ENCODE data around the gene VAPA. TPM values are rescaled to one million over a fixed set of nuclear protein-coding genes. Genes with fewer than 3 reads are reported as not detected.

VAPA gene
- total and polyA plus RNA-seq, 9 of the 15 experiments (the other 6 are each of a cell fraction or from before 2014, with no cell fraction given) = 219 to 902 (median 526) TPM

- TF ChIP-seq SRF (CRISPR knock-in tag; IDR thresholded peaks at IDR 0.05) (no peak), ZFP91 (CRISPR knock-in tag; IDR thresholded peaks at IDR 0.05) (no peak), NEUROD1 (IDR thresholded peaks at IDR 0.05; ENCODE audit: borderline replicate concordance, low read depth, low read length, partially characterized antibody) (no peak), ZNF609 (CRISPR knock-in tag; IDR thresholded peaks at IDR 0.05; ENCODE audit: borderline replicate concordance) (no peak), EP400 (IDR thresholded peaks at IDR 0.05) (no peak), HES1 (IDR thresholded peaks at IDR 0.05; ENCODE audit: low read depth) (no peak), CTBP1 (IDR thresholded peaks at IDR 0.05; ENCODE audit: borderline replicate concordance) (no peak), FOXA1 (IDR thresholded peaks at IDR 0.05; ENCODE audit: borderline replicate concordance) (no peak), GATAD2A (IDR thresholded peaks at IDR 0.05) (no peak), TAL1 (IDR thresholded peaks at IDR 0.05) (no peak), STAT6 (CRISPR knock-in tag; IDR thresholded peaks at IDR 0.05) (no peak), HLTF (IDR thresholded peaks at IDR 0.05) (no peak), RBFOX2 (IDR thresholded peaks at IDR 0.05; ENCODE audit: low read depth, low read length) (no peak), ZNF75A (CRISPR knock-in tag; IDR thresholded peaks at IDR 0.05) (no peak), FOXK2 (conservative IDR thresholded peaks at IDR 0.05 in 1 of 2, IDR thresholded peaks at IDR 0.05 in 1 of 2; ENCODE audit: low read depth in 2 of 2) (no peak), BRF2 (IDR thresholded peaks at IDR 0.05; ENCODE audit: borderline replicate concordance, insufficient read depth, insufficient read length) (no peak), FOXM1 (IDR thresholded peaks at IDR 0.05; ENCODE audit: low read depth) (no peak), FOXM1 (CRISPR knock-in tag; IDR thresholded peaks at IDR 0.05; ENCODE audit: low read depth) (no peak)
Observed at GRCh38 chr18:9878783-9879242, 35.0 kb upstream of the VAPA start (continued).
